Activated CD4-positive, alpha-beta T cell treated with anti-CD3 and anti-CD28 coated beads, Interleukin-2, Interleukin-4, amounts not matched to agents 100 ng/mL and 50 ng/mL, durations not matched to agents 16 hours and 8 hours (primary cell): ENCODE results near the gene PLCE1.

Experiments
- DNase-seq: peaks from one replicate; pipeline ENCODE4 v3.0.0-alpha.2; 2020; ENCODE audit warnings: low spot score

Gene PLCE1

DNA sequence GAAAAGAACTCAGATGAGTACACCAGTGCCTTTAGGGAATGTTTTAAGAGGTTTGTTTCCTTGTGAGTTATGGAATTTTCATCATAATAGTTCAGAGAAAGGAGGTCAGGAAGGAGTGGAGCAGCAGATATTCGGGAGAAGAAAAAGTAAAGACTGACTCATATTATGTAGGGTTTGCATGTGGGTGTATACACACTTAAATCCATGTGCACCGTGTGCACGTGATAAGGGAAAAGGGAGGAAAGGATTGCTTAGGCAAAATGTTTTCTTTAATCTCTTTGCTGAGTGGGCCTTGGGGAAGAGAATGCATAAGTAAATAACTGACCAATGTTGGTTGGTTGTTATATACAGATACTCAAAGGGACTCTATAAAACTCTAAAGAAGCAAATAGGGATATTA is 30.2 kb downstream of the PLCE1 start:
- no peak for DNase-seq

GRCh38 chr10:94024407-94024806 is 30.7 kb downstream of the PLCE1 start:
- no peak for DNase-seq

DNA sequence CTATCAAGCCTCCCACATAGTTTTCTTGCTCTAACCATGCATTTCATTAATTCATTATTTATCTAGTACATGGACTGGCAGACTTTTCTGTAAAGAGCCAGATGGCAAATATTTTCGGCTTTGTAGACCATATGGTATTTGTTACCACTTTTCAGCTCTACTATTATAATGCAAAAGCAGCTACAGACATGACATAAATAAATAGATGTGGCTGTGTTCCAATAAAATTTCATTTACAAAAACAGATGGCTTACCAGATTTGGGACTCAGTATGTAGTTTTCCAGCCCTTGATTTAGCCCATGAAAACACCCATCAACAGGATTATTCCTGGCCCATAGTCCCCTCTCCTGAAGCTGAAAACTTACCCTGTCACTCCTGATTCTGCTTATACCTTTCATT is 32.1 kb downstream of the PLCE1 start:
- no peak for DNase-seq

GRCh38 chr10:94027197-94027596 is 33.5 kb downstream of the PLCE1 start:
- DNase-seq = no peak

DNA sequence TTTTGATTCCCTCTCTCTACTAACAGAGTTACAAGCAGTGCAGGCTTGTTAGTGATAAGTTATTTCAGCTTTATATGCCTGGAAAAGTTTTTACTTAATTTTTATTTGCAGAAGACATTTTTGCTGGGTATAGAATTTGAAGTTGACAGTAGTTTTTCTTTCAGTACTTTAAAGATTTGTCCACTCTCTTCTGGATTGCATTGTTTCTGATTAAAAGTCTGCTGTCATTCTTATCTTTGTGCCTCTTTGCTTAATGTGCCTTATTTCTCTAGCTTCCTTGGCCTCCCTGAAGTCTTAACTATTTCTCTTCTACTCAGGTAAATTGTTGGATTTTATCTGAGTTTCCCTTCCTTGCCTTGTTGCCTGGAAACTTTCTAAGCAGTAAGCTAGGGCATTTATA is 36.2 kb downstream of the PLCE1 start:
- DNase-seq = no peak

- DNase-seq = no peak
These were observed 42.4 kb downstream of the PLCE1 start for GRCh38 chr10:94035982-94036765.

GRCh38 chr10:94036766-94037033 is 43.0 kb downstream of the PLCE1 start:
- DNase-seq = no peak

GRCh38 chr10:94037286-94037685 is 43.6 kb downstream of the PLCE1 start:
- DNase-seq = no peak

DNA sequence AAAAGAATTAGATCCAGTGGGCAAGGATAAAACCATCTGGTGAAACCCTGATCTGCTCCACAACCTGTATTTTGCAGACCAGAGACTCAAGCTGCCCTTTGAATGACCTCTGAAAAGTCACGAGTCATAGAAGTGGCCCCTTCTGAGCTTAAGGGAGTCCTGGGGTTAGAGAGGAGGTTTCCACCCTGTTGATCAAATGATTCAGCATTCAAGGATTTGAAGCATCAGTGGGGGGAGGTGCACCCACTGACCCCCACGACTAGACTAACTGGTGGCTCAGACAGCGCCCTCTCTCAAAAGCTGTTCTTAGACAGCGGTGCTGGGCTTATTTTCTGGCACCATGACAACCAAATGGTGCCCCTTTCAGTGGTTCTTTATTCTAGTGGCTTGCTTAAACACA is 44.3 kb downstream of the PLCE1 start:
- DNase-seq = no peak

DNA sequence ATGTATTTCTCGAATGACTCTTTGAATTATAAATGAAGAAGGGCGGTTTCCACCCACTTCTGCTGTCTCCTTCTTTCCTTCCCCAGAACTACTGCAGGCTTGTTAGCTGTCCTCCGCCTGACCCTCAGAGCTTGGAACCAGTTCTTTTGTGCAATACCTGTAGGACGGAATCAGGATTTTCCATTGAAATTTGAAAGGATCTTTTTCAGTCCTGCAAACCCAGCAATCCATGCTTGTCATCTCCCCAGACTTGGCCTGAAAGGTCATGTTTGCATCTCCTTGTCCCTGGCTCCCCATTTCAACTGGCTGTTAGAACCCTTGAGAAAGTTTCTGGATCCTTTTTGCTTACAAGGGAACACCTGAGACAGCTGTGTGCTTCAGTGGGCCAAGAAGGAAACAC is 47.5 kb downstream of the PLCE1 start:
- DNase-seq = no peak

DNA sequence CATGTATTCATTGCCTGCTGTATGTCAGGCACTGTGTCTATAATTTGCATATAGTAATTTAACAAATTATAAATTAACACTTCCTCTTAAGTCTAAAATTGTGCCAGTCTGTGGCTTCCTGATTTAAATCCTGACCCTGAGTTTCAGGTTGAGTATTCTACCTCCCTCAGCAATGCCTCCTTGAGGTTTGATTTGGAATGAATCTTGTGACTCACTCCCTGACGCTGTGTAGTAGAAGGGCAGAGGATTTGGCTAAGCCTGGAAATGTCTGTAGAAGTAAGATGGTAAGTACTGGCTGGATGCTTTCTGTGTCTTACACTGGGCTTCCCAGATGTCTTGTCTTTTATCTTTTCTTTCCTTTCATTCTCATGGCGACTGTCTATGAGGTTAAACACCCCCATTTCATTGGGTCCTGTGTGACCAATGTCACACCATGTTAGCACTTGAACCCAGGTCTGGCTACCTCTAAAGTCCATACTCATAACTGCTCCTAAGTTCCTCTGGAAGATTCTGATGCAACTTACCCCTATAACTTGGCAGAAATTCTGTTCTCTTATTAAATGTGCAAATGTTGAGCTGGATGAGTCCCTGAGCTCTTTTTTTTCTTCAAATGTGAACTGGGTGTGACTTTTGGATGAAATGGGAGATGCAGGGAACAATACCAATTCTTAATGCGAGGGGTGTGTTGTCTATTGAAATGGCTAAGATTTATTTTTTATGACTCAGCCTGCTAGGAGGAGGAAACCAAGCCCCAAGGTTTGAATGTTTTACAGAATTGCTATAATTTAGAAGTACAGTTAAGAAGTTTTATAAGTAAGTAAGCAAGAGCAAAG is 48.5 kb downstream of the PLCE1 start:
- peak; percentile 10 for DNase-seq

DNA sequence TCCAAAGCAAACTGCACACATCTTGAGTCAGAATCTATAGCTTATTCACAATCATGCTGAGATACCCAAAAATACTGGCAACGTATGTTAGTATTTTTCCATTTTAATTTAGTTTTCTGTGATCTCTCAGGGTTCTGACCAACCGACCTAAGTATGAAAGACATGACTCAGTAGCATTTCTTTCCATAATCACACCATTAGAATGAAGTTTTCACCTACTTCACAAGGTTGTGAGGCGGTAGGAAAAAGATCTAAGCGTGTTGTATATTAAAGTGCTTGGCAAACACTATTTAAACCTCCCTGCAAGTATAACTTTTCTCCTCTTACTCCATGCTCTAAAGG is 49.1 kb downstream of the PLCE1 start:
- no peak for DNase-seq
